Measurements from ENCODE around the gene FRAT1.

GRCh38 chr10:97353945-97354344 is 34.9 kb downstream of the FRAT1 start:
- TF ChIP-seq CTCF (conservative IDR thresholded peaks at IDR 0.05; ENCODE audit: low read depth, low read length) = no peak
- TF ChIP-seq RAD21 (IDR thresholded peaks at IDR 0.05; ENCODE audit: low read length) = no peak
- no peak for TF ChIP-seq POLR2A (IDR thresholded peaks at IDR 0.05; ENCODE audit: low read depth, low read length)
- no peak for TF ChIP-seq MXI1 (IDR thresholded peaks at IDR 0.05; ENCODE audit: borderline replicate concordance, low read depth, low read length)
- no peak for TF ChIP-seq CEBPB (IDR thresholded peaks at IDR 0.05; ENCODE audit: low read depth, low read length)

Measured in IMR-90 (cell line).